Measurements from ENCODE around the gene KLKB1. TPM values are rescaled to one million over a fixed set of nuclear protein-coding genes. Genes with fewer than 3 reads are reported as not detected.
"Not testable (repeated sequence)": the region's sequence is repeated elsewhere in the genome, so short reads cannot be mapped to it uniquely, and the experiment has no call there.

KLKB1 gene
- total RNA-seq, 4 donors from 2014 or later, result 1.7 to 2.0 (median 1.9) TPM; not detected in 1

- H3K27me3 ChIP-seq, result no peaks in the 10 kb centered on the region
- TF ChIP-seq, protein P1, sequence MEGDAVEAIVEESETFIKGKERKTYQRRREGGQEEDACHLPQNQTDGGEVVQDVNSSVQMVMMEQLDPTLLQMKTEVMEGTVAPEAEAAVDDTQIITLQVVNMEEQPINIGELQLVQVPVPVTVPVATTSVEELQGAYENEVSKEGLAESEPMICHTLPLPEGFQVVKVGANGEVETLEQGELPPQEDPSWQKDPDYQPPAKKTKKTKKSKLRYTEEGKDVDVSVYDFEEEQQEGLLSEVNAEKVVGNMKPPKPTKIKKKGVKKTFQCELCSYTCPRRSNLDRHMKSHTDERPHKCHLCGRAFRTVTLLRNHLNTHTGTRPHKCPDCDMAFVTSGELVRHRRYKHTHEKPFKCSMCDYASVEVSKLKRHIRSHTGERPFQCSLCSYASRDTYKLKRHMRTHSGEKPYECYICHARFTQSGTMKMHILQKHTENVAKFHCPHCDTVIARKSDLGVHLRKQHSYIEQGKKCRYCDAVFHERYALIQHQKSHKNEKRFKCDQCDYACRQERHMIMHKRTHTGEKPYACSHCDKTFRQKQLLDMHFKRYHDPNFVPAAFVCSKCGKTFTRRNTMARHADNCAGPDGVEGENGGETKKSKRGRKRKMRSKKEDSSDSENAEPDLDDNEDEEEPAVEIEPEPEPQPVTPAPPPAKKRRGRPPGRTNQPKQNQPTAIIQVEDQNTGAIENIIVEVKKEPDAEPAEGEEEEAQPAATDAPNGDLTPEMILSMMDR (IDR thresholded peaks at IDR 0.05), result no peak
- TF ChIP-seq POLR2A (IDR thresholded peaks at IDR 0.05) (no peak), EP300 (IDR thresholded peaks at IDR 0.05; ENCODE audit: low read depth) (no peak), POLR2AphosphoS5 (IDR thresholded peaks at IDR 0.05) (no peak)
- WGBS, 2 donors (ENCODE audit: low coverage in 1 of 2), result 93% methylated on average over 12 of the region's 12 CpGs; no CpG with 5 or more reads in 1 of the 2 donors
Measured at GRCh38 chr4:186258216-186258811, 31.0 kb downstream of the KLKB1 start.

DNA sequence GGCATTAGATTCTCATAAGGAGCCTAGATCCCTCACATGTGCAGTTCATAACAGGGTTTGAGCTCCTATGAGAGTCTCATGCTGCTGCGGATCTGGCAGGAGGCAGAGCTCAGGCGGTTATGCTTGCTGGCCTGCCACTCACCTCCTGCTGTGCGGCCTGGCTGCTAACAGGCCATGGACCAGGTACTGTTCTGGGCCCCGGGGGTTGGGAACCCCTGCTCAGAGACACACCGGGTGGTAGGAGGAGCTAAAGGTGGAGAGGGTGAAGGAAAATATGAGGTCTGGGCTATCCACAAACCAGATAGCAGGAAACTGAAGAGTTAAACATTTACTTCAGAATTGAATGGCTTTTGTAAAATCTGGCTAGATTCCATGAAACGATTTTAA is 32.8 kb downstream of the KLKB1 start:
- Histone ChIP-seq H3K27me3 (no peaks in the 10 kb centered on the region), H3K9me3 (no peaks in the 10 kb centered on the region), H3K4me3 (no peak overlapping the region), H3K27ac (no peak overlapping the region), H3K36me3 (no peaks in the 10 kb centered on the region), H3K4me1 (no peaks in the 10 kb centered on the region)
- in situ Hi-C loops (cut with MboI; ENCODE audit: low pct_ligation_motif_present in 1 of 4, low pct_unique_long_range_greater_than_20kb in 1 of 4, low sequenced_read_pairs in 3 of 4) (no loop called here), intact Hi-C loops (cut with DNase I; ENCODE audit: low total_unique reads) (no loop called here)
- no peak for DNase-seq
- TF ChIP-seq EP300 (IDR thresholded peaks at IDR 0.05; ENCODE audit: low read depth) (no peak), POLR2A (IDR thresholded peaks at IDR 0.05) (no peak), POLR2AphosphoS5 (IDR thresholded peaks at IDR 0.05) (no peak)
- TF ChIP-seq, protein P1 (IDR thresholded peaks at IDR 0.05), result no peak
- WGBS, 2 donors (ENCODE audit: low coverage in 1 of 2), result 51 to 69% methylated on average over 3 to 6 of the region's 6 CpGs

More at GRCh38 chr4:186258216-186258811, 31.0 kb downstream of the KLKB1 start:
- Histone ChIP-seq H3K4me1 (no peaks in the 10 kb centered on the region), H3K27ac (no peak overlapping the region), H3K4me3 (no peak overlapping the region), H3K9me3 (no peaks in the 10 kb centered on the region), H3K36me3 (no peaks in the 10 kb centered on the region)
- intact Hi-C loops (cut with DNase I; ENCODE audit: low total_unique reads), result no loop called here
- no peak for DNase-seq
- in situ Hi-C loops (cut with MboI; ENCODE audit: low pct_ligation_motif_present in 1 of 4, low pct_unique_long_range_greater_than_20kb in 1 of 4, low sequenced_read_pairs in 3 of 4), result no loop called here

DNA sequence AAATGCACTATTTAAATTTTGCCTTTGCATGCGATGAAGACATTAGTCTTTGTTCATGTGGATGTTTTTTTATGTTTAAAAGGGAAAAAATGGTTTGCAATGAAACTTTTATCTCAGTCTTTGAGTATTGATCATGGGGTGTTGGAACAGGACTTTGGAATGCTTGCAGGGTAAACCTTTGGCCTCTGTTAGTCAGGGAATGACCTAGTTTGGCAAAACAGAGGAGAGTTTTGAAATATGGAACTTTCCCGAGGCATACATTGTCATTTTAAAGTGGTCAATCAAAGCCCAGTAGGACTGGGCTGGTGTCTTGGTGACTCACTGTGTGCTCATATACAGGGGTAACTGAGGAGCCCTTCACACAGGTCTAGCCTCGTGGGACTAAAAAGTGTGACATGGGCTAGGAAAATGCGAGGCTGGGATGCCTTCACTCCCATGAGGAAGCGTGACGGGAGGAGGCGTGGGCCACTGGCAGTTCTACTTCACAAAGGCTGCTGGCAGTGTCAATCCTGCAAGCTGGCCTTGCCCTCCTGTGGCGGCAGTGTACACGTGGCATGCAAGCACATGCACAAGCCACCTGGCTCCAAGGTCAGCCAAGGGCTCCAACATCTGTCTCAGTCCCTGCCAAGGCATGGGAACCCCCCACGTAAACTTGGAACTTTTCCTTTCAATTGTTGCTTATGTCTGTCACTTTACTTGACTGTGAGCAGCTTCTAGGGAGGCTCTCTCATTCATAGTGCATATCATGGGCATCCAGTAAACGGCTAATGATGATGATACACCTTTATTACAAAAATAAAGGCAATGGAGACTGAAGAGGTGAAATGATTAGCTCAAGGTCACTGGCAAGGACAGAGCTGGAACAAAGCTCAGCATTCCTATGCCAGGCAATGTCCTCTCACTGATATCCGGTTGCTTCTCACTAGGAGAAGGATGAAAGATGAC is 33.5 kb downstream of the KLKB1 start:
- WGBS, 2 donors (ENCODE audit: low coverage in 1 of 2), result 73% methylated on average over 4 to 12 of the region's 12 CpGs

DNA sequence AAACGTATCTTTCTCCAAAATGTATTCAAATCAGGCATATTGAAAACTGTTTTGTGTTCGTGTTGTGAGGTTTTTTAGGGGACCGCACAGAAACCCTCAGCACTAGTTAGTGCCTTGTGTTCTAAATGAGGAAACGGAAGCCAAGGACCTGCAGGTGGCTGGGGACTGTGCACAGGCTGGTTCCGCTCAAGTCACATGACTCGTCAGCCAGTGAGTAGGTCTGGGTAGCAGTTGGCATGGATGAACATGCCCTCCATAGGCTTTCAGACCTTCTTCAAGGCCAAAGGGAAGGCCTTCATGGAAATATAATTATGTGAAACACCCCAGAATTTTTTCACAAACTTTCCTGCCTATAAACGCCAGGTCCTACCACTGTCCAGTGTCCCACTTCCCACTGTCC is 37.4 kb downstream of the KLKB1 start:
- DNase-seq, result no peak
- intact Hi-C loops (cut with DNase I; ENCODE audit: low total_unique reads) (no loop called here), in situ Hi-C loops (cut with MboI; ENCODE audit: low pct_ligation_motif_present in 1 of 4, low pct_unique_long_range_greater_than_20kb in 1 of 4, low sequenced_read_pairs in 3 of 4) (no loop called here)
- no peaks in the 10 kb centered on the region for H3K36me3 ChIP-seq
- no peak overlapping the region for H3K27ac ChIP-seq
- no peaks in the 10 kb centered on the region for H3K9me3 ChIP-seq
- no peaks in the 10 kb centered on the region for H3K4me1 ChIP-seq
- H3K27me3 ChIP-seq, result peaks cover 3% of the 10 kb centered on the region
- WGBS, 2 donors (ENCODE audit: low coverage in 1 of 2), result 77 to 83% methylated on average over 6 to 7 of the region's 7 CpGs
- TF ChIP-seq POLR2AphosphoS5 (IDR thresholded peaks at IDR 0.05) (no peak), EP300 (IDR thresholded peaks at IDR 0.05; ENCODE audit: low read depth) (no peak)
- H3K4me3 ChIP-seq, result no peak overlapping the region

More for the DNA sequence above, 33.5 kb downstream of the KLKB1 start:
- intact Hi-C loops (cut with DNase I; ENCODE audit: low total_unique reads) (no loop called here), in situ Hi-C loops (cut with MboI; ENCODE audit: low pct_ligation_motif_present in 1 of 4, low pct_unique_long_range_greater_than_20kb in 1 of 4, low sequenced_read_pairs in 3 of 4) (no loop called here)
- no peak overlapping the region for H3K27ac ChIP-seq
- TF ChIP-seq EP300 (IDR thresholded peaks at IDR 0.05; ENCODE audit: low read depth) (no peak), POLR2A (IDR thresholded peaks at IDR 0.05) (no peak), POLR2AphosphoS5 (IDR thresholded peaks at IDR 0.05) (no peak)
- TF ChIP-seq, protein P1 (IDR thresholded peaks at IDR 0.05), result no peak
- H3K4me1 ChIP-seq, result no peaks in the 10 kb centered on the region
- H3K36me3 ChIP-seq, result no peaks in the 10 kb centered on the region
- H3K4me3 ChIP-seq, result no peak overlapping the region
- H3K27me3 ChIP-seq, result no peaks in the 10 kb centered on the region
- DNase-seq, result no peak
- H3K9me3 ChIP-seq, result no peaks in the 10 kb centered on the region

- in situ Hi-C loops (cut with MboI; ENCODE audit: low pct_ligation_motif_present in 1 of 4, low pct_unique_long_range_greater_than_20kb in 1 of 4, low sequenced_read_pairs in 3 of 4); intact Hi-C loops (cut with DNase I; ENCODE audit: low total_unique reads); H3K4me1 ChIP-seq; H3K4me3 ChIP-seq; DNase-seq; H3K27ac ChIP-seq; H3K36me3 ChIP-seq; H3K9me3 ChIP-seq; H3K27me3 ChIP-seq: not testable (repeated sequence)
- 97% methylated on average over 11 of the region's 11 CpGs for WGBS, 2 donors (ENCODE audit: low coverage in 1 of 2)
Measured at GRCh38 chr4:186265250-186265649, 37.9 kb downstream of the KLKB1 start.

All from transverse colon (tissue), 4 donors.